Activated gamma-delta T cell treated with Interleukin-2 at 50 U/mL for 16 hours (primary cell): ENCODE data around the gene NEURL1.

Experiments used
- DNase-seq: peaks from one replicate; pipeline ENCODE4 v3.0.0-alpha.2; 2020

The NEURL1 gene, protein sequence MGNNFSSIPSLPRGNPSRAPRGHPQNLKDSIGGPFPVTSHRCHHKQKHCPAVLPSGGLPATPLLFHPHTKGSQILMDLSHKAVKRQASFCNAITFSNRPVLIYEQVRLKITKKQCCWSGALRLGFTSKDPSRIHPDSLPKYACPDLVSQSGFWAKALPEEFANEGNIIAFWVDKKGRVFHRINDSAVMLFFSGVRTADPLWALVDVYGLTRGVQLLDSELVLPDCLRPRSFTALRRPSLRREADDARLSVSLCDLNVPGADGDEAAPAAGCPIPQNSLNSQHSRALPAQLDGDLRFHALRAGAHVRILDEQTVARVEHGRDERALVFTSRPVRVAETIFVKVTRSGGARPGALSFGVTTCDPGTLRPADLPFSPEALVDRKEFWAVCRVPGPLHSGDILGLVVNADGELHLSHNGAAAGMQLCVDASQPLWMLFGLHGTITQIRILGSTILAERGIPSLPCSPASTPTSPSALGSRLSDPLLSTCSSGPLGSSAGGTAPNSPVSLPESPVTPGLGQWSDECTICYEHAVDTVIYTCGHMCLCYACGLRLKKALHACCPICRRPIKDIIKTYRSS

DNA sequence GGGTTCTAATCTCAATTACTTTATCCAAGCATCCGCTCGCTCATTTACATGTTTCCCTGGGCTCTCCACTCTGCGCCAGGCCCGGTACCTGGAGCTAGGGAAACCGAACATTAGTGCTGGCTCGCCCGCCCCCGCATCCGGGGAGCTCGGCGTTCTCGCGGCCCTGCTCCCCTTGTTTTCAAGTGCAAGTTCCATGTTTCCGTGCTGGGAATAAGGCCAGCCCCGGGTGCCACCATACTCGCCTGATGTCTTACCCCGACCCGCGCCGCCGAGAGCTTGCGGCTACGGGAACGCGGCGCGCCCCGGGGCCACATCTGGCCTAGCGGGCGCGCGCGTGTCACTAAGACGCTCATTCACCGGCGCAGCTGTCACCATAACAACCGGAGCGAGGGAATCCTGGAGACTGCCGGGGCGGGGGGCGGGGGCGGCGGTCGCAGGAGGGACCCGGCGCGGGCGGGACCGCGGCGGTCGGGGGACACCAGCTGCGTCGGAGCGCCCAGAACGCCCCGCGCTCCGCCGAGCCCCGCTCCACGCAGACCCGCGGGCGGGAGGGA is at the start of gene NEURL1:
NEURL1 (plus strand) TSS at position 344 of the 554 bp plus-strand sequence. CDS start 683 bp downstream, outside the sequence.
- DNase-seq = no peak

DNA sequence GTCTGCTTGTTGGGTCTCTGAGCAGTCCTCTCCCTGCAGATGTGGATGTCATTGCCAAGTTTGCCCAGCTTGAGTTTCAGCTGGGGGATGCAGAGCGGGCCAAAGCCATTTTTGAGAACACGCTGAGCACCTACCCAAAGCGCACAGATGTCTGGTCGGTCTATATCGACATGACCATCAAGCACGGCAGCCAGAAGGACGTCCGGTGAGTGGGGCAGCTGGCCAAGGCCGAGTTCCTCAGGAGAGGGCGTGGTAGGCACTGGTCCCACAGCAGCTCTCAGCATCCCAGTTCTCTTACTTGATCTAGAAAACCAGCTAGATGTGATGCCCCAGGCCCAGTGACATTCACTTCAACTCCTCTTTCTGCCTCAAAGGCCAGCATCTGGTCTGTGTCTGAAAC is 49.0 kb upstream of the NEURL1 start:
- no peak for DNase-seq

DNA sequence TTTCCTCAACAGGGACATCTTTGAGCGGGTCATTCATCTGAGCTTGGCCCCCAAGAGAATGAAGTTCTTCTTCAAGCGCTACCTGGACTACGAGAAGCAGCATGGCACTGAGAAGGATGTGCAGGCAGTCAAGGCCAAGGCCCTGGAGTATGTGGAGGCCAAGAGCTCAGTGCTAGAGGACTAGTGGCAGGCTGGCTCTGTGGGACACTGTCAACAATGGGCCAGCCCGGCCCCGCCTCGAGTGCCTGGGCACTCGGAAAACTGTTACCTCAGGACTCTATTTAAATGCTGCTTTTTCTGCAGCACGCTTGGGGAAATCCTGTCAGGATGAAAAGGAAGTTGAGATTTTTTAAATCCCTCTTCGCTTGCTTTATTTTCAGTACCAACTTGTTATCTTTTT is 48.1 kb upstream of the NEURL1 start:
- no peak for DNase-seq

DNA sequence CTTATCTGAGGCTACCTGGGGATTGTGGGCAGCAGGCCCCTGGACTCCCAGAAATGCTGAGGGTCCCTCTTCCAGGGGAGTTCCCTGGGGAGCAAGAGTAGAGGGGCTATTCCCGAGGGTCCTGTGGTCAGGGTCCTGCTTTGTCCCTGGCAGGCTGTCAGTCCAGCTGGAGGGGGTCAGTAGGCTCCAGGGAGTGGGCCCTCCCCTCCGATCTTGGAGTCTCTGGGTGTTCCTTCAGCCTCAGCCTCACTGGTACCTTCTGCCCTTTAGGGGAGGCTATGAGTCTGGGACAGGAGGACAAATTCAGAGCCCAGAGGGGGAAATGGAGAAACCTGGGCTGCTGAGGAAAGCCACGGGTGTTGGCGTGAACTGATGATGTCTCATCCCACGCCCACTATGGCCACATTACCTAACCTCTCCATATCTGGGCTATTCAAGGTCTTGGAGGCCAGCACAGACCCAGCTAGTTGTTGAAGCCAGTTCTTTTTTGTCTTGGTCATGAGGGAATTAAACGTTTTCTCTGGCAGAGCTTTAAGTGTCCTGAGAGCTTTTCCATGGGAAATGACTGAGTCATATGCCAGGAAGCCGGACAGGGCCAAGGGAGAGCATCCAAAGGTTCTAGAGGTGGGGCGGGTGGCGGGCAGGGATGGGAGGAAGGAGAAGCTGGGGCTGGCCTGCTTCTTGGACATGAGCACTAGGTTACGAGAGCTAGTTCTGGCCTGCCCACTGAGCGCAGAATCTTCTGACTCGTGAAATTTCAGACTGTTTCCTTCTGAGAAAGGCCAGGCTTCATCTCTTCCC is 47.5 kb upstream of the NEURL1 start:
- DNase-seq = no peak

DNA sequence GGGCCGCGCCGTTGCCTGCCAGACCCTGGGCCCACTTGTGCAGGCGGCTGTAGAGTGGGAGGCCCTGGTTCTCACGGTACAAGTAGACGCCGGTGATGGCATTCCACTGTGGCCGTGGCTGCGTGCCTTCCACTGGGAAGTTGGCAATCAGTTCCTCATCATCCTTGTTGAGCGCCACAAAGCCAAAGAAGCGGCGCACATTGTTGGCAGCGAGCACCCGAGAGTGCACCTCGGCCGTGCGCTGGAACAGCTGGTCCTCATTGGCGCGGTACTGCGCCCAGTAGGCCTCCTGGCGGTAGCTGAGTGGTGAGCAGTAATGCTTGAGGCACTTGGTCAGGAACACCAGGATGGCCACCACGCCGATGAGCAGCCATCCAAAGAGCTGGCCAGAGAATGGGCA is 46.3 kb upstream of the NEURL1 start:
- DNase-seq = no peak

DNA sequence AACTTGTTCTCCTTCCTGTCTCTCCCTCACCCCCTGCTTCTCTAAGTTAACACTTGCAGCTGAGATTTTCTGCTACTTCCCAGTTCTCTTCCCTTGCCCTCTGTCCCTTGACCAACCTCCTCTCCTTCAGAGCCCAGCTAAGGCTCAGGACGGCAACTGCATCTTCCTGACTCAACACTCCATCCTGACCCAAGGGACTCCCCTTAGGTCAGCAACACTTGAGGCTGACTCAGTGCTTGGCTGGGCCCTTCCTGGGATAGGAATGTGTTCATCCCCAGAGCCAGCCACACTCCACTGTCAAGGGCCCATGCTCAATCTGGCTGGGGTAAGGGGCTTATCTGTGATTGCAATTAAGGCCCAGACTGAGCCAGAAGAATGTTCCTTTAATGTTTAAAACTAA is 44.8 kb upstream of the NEURL1 start:
- no peak for DNase-seq

DNA sequence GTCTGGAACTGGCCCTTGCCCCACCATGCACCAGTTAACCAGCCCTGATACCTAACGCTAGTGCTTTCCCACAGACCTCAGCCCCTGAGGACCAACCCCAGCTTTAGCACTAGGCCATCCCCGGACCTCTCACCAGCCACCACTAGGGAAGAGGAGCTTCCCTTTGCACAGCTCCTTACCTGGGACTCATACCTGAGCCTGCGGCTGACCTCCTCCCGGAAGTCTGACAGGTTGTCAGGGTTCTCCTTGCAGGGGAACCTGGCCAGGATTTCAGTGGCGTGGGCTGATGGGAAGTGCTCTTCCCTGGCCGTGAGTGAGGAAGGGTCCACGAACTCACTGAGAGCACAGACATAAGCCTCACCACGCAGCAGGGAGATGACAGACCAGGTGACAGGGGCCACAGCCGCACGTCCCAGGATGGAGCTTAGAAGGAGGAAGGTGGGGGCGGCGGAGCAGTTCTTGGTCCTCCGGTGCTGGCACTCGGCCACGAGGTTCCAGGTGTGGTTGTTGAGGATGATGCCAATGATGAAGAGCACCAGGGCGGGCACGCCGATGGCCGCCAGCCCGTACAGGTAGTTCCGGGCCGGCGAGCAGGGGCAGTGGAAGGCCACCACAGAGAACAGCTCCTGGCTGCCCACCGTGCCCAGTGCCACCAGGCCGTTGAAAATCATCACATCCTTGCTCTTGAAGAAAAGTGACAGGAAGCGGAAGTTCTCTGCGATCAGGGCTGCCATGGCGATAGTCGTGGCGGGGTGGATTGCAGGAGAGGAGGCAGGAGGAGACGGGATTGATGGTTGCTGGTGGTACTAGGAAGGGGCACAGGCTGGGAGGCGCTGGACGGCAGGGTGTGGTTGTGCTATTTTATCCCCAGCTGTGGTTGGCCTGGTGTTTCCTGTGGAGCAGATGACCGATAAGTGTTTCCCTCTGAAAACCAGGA is 44.0 kb upstream of the NEURL1 start:
- no peak for DNase-seq

DNA sequence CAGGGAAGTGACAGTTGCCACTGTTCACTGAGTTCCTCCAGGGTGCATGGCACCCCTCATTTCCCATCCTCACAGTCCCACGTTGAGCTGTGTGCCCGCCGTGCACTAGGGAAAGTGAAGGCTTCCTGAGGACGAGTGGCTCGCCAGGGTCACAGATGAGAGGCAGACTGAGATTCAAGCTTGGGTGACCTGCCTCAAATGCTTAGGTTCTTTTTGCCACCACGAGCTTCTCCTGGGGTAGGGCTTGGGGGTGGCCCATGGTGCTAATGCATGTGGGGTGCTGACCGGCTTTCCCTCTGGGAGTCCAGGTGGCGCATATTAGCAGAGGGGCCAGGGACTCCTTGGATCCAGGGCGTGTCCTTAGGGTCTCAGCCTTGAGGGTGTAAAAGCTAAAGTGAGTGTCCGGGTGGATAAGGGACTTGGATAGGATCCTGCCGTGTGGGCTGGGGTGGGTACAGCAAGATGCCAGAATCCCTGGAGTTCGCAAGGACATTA is 43.3 kb upstream of the NEURL1 start:
- DNase-seq = no peak

DNA sequence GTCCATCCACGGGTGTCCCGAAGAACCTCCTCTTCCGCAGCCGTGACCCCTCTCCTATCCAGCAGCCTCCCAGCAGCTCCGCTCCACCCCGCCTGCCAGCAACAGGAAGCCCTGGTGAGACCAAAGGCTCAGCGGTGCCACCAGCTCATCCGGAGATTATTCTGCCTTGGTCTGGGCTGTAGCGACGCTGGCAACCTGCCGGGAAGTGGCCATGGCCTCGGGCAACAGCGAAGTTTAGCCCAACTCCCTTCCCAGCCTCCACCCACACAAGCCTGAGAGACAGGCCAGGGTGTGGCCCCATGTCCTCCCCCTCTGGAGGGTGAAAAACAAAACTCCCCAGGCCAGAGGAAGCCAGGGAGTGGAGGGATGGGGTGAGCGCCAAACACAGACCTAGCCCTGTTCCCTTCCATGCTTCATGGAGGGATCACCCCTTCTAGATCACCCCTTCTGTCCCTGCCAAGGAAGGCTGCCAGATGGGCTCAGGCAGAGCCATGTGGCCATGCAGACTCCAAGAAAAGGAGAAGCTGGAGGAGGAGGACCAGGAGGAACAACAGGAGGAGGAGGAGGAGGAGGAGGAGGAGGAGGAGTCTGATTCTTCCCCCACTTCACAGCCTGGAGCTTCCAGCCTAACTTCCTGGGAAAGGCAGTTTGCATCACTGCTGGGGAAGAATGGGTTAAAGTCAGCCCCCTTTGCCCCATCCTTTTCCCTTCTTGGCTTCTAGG is 42.3 kb upstream of the NEURL1 start:
- DNase-seq = peak; percentile 53

DNA sequence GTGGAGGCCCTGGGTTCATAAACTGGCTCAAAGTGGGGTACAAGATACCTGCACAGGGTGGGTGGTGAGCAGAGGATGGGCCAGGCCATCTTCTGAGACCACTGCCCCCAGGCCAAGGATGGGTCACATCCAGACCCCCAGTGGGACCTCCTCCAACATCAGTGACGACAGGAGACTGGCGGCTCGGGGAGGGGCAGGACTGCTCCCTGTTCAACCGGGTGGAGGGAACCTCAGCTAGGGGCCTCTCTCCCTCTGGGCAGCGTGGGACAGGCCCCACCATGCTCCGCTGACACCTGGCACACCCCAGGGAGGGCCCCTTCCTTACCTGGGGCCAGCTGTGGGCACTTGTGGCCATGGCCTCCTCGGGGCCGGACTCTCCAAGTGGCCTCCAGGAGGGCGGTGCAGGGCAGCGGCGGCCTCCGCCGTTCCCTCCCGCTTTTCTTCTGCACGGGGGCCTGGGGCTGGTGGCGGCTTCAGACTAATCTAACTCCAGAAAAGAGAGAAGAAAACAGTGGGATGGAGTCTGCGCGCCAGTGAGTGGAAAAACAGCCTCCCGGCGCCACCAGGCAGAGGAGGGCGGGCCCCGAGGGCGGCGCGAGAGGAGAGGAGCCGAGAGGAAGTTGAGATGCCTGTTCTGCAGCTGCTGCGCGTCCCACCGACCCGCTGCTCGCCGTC is 41.5 kb upstream of the NEURL1 start, which contains the start of gene CALHM2:
CALHM2 (minus strand) TSS at position 540 of the 675 bp plus-strand sequence. CDS start 2,429 bp downstream, outside the sequence.
- DNase-seq = peak; percentile 54

DNA sequence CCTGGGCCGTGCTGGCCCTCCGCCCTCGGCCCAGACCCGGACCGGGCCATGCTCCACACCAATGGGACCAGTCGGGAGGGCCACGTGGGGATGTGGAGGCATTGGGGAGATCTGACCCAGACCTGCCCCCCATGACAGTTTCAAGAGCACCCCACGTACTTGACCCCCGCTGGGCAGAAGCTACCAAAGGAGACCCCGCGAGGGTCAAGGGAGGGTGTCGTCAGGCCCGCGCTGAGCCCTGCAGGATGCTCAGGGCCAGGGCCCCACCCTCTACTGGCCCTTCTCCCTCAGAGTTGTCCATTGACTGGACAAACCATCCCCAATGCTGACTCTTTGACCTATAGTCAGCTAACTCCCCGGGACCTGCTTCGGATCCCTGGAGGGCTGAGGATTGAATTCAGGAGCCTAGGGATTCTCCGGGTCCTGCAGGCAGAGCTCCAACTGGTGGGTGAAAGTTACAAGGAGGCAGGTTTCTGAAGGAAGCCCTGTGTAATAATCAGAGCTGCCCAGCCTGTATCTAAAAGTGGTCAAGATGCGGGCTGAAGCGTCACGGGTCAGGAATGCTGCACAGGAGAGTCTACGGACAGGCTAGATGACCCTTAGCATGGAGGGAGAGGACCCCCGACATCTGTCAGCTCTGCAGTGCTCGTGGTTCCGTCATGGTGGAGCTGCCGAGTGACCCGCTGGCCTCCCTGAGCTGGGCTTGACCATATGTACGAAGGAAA is 40.8 kb upstream of the NEURL1 start:
- DNase-seq = no peak

DNA sequence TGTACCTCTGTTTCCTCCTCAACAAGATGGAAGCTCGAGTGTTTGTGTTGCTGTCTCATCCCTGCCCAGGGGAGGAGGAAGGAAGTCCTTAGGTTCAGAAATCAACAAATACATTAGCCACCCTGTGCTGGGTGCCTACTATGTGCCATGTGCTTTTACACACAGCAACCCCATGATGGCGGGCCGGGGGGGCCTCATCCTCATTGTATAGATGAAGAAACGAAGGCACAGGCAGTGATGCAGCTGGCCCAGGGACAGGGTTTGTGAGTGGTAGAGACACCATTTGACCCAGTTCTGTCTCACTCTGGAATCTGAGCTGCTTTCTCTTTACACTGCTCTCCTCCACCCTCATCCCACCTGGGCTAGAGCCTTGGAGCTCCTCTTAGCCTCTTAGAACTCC is 39.5 kb upstream of the NEURL1 start:
- no peak for DNase-seq

DNA sequence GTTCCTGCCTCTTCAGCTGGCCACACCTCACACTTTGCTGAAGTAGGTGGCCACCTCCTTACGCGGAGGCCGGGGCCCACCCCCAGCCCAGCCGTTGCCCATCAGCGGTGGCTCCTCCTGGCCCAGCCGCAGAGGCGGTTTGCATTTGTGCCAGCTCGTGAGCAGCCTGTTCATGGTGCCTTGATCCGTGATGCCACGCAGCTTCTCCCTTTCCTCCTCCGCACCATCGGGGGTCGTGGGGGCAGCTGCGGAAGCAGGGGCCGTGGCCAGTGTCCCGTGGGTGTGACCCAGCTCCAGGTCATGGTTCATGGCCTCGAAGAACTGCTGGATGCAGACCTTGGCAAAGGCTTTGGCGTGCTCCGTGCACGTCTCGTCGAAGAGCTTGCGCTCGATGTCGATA is 38.3 kb upstream of the NEURL1 start:
- DNase-seq = no peak

DNA sequence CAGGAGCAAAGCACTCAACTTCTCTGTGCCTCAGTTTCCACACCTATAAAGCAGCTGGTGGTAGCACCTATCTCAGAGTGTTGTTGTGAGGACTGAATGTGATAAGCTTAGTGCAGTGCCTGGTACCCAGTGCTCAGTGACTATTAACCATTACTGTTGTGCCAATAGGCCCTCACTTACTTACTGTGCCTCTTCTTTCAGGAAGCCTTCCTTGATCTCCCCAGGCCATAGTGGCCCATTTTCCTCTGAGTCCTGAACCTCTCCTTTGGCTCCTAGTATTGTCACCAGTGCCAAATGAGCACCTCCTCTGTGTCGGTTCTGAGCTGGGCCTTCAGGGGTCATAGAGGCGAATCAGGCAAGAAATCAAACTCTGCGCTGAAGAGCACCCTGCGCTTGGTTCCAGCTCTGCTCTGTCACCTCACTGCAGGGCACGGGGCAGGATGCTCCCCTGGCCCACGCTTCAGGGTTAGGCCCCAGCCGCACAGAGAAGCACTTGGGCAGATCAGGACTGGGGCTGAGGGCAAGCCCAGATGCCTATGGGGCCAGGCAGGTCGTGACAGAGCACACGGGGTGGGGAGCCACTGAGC is 37.3 kb upstream of the NEURL1 start:
- no peak for DNase-seq

DNA sequence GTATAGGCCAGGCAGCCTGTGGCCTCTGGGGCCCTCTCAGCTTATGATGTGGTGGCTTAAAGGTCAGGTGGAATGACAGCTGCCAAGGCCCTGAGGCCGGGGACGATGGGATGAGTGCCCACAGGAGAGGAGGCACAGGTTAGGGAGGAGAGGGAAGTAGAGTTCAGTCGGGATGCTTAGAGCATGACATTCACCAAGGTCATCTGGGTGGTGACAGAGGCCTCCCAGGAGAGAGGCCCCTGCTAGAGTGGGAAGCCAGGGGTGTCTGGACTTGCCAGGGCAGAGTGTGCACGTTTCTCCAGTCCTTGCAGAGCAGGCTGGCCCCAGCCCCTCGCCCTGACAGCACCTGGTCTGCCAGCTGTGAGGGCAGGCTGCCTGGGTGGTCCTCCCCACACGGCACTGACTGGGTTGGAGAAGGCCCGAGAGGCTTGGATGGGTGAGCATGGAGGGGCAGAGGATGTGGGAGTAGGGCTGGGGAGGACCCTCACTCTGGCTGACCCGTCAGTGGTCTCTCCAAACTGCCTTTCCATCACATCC is 36.3 kb upstream of the NEURL1 start:
- no peak for DNase-seq

DNA sequence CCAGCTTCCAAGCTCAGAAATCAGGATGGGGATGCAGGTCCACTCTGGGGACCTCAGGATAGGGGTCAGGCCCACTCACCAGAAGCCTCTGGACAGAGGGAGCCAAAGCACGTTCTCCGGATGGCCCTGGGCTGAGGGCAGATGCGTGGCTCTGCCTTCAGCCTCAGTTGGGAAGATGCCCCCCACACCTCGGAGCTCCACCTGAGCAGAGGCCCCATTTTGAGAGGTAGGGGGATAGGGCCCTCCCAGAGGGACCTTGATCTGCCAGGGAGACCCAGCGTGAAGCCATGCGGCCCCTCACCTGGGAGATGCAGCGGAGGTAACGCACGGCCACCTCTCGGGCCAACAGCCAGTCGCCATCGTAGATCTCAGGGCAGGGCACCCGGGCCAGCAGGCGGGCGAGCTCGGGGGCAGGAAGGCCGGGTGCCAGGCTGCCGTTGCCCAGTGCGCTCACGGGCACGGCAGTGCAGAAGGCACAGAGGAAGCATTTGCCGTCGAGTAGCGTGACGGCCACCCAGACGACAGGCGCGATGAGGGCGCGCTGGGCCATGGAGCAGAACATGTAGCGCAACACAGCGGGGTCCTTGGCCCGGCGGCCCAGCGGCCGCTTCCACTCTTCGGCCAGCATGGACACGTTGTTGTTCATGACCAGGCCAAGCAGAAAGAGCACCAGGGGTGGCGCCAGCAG is 35.5 kb upstream of the NEURL1 start:
- no peak for DNase-seq

DNA sequence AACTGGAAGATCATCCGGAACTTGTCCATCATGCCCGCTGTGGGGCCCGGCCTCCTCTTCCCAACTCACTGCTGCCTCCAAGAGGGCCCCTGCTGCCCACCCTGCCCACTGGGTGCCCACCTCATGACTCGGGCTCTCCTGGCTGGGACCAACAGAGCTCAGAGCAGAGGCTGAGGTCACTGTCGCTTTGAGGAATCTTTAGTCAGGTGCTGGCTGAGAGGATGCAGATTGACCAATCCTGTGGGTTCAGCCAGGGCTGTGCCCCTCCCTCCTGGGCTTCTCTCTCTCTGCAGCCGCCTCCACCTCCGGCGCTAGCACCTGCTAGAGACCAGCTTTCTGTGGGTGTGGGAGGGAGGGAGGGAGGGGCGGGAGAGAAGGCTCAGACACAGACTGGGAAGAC is 34.8 kb upstream of the NEURL1 start, which contains the start of gene CALHM1:
CALHM1 (minus strand) TSS at position 181 of the 400 bp plus-strand sequence; CDS start at position 32, 149 bp downstream.
- DNase-seq = no peak

DNA sequence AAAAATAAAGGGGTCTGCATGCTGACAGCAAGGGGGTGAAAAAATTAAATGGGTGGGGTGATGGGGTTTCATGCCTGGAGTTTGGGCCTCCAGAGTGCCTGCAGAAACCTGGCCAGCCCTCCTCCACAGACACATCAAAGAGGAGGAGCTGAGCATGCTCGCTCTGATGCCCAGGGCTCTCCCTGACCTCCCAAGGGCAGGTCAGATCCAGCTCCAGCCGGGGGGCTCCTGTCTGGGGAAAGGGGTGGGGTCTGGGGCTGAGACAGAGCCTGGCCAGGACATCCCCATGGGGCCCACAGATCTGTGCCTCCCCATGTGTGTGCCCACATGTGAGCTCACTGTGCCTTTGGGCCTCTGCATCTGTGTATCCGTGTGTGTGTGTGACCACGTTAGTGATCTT is 33.9 kb upstream of the NEURL1 start:
- DNase-seq = no peak

DNA sequence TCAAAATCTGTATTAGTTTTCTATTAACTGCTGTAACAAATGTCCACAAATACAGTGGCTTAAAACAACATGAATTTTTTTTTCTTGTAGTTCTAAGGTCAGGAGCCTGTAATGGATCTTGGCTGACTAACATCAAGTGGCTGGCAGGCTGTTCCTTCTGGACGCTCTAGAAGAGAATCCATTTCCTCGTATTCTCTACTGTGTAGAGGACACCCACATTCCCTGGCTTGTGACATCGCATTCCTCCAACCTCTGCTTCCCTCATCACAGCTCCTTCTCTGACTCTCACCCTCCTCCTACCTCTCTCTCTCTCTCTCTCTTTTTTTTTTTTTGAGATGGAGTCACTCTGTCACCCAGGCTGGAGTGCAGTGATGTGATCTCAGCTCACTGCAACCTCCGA is 30.0 kb upstream of the NEURL1 start:
- no peak for DNase-seq
